ENCODE data around the gene HAP1.

The HAP1 gene

GRCh38 chr17:41762841-41763240 is 28.4 kb upstream of the HAP1 start:
- no peak for DNase-seq (ENCODE audit: low spot score)

- no peak for DNase-seq (ENCODE audit: low spot score)
Observed at GRCh38 chr17:41762391-41762790, 27.9 kb upstream of the HAP1 start.

GRCh38 chr17:41760878-41761277 is 26.4 kb upstream of the HAP1 start:
- DNase-seq (ENCODE audit: low spot score), result no peak

- DNase-seq (ENCODE audit: low spot score), result no peak
Observed at GRCh38 chr17:41758601-41759000, 24.2 kb upstream of the HAP1 start.

GRCh38 chr17:41754066-41754465 is 19.6 kb upstream of the HAP1 start:
- no peak for DNase-seq (ENCODE audit: low spot score)

- DNase-seq (ENCODE audit: low spot score), result no peak
Observed at GRCh38 chr17:41751288-41751687, 16.8 kb upstream of the HAP1 start.

- DNase-seq (ENCODE audit: low spot score), result no peak
Observed at GRCh38 chr17:41750862-41751261, 16.4 kb upstream of the HAP1 start.

GRCh38 chr17:41748275-41748674 is 13.8 kb upstream of the HAP1 start:
- DNase-seq (ENCODE audit: low spot score), result no peak

GRCh38 chr17:41741709-41742108 is 7.3 kb upstream of the HAP1 start:
- DNase-seq (ENCODE audit: low spot score), result no peak

GRCh38 chr17:41740506-41740905 is 6.1 kb upstream of the HAP1 start:
- no peak for DNase-seq (ENCODE audit: low spot score)

GRCh38 chr17:41739661-41740352 is 5.4 kb upstream of the HAP1 start:
- no peak for DNase-seq (ENCODE audit: low spot score)

GRCh38 chr17:41738801-41739112 is 4.3 kb upstream of the HAP1 start:
- no peak for DNase-seq (ENCODE audit: low spot score)

- DNase-seq (ENCODE audit: low spot score), result peak; percentile 86
Observed at GRCh38 chr17:41738077-41738800, 3.8 kb upstream of the HAP1 start.

GRCh38 chr17:41737680-41738023 is 3.2 kb upstream of the HAP1 start:
- DNase-seq (ENCODE audit: low spot score), result no peak

GRCh38 chr17:41736983-41737679 is 2.7 kb upstream of the HAP1 start:
- DNase-seq (ENCODE audit: low spot score), result no peak

- no peak for DNase-seq (ENCODE audit: low spot score)
Observed at GRCh38 chr17:41735744-41736143, 1.3 kb upstream of the HAP1 start.

GRCh38 chr17:41734949-41735313 is 488 bp upstream of the HAP1 start:
- no peak for DNase-seq (ENCODE audit: low spot score)

GRCh38 chr17:41733348-41734138 is 900 bp downstream of the HAP1 start:
- no peak for DNase-seq (ENCODE audit: low spot score)

- DNase-seq (ENCODE audit: low spot score), result no peak
Observed at GRCh38 chr17:41731836-41732235, 2.6 kb downstream of the HAP1 start.

- DNase-seq (ENCODE audit: low spot score), result no peak
Observed at GRCh38 chr17:41730479-41730878, 4.0 kb downstream of the HAP1 start.

GRCh38 chr17:41728056-41728455 is 6.4 kb downstream of the HAP1 start:
- no peak for DNase-seq (ENCODE audit: low spot score)

GRCh38 chr17:41725134-41725533 is 9.3 kb downstream of the HAP1 start:
- DNase-seq (ENCODE audit: low spot score), result no peak

Measured in NAMALWA (cell line).